CD14-positive monocyte (primary cell): ENCODE results near the gene AGXT. TPM values are rescaled to one million over a fixed set of nuclear protein-coding genes. Genes with fewer than 3 reads are reported as not detected.

Experiments used
- DNase-seq, 3 donors: peaks; one replicate each; pipeline ENCODE4 v3.0.0-alpha.2; 2011 to 2022
- H2AFZ ChIP-seq: 2 replicates; pipeline ENCODE4 v1.6.0; 2012; ENCODE audit warnings: mild to moderate bottlenecking, low read depth, low read length, inconsistent platforms; ENCODE audit not compliant: insufficient read depth, poor library complexity, severe bottlenecking
- H3K27ac ChIP-seq, 2 donors: 1 replicate in 1 of 2; 2 replicates in 1 of 2; pipeline ENCODE4 v1.5.1; 2012 to 2013; ENCODE audit warnings: low read length in 2 of 2, control low read depth in 1 of 2, inconsistent platforms in 1 of 2, low read depth in 1 of 2, mild to moderate bottlenecking in 1 of 2
- H3K27me3 ChIP-seq, 2 donors: one replicate each; pipeline versions ENCODE4 v1.6.0 to v1.6.1; 2011 to 2013; ENCODE audit warnings: low read length in 2 of 2; ENCODE audit not compliant: control insufficient read depth in 2 of 2, insufficient read depth in 2 of 2
- H3K36me3 ChIP-seq, 2 donors: replicated peaks in 1 of 2; 1 replicate in 1 of 2; 2 replicates in 1 of 2; pipeline versions ENCODE4 v1.5.1 to v1.6.1; 2012 to 2013; ENCODE audit warnings: low read length in 2 of 2, control low read depth in 1 of 2, inconsistent platforms in 1 of 2, mild to moderate bottlenecking in 1 of 2; ENCODE audit not compliant: insufficient read depth in 2 of 2, control insufficient read depth in 1 of 2
- H3K4me1 ChIP-seq, 2 donors: 1 replicate in 1 of 2; 2 replicates in 1 of 2; pipeline versions ENCODE4 v1.5.1 to v1.6.1; 2012 to 2013; ENCODE audit warnings: low read length in 2 of 2, control low read depth in 1 of 2, inconsistent platforms in 1 of 2, mild to moderate bottlenecking in 1 of 2, moderate library complexity in 1 of 2; ENCODE audit not compliant: insufficient read depth in 2 of 2, control insufficient read depth in 1 of 2
- H3K4me2 ChIP-seq: replicated peaks from 2 replicates; pipeline ENCODE3; 2012; ENCODE audit warnings: low read length, moderate library complexity, mild to moderate bottlenecking; ENCODE audit not compliant: poor library complexity, severe bottlenecking; ENCODE audit errors: extremely low read depth
- H3K4me3 ChIP-seq, 3 experiments: fragments of 200-600 bp in 1 of 3; sonication (generic) in 1 of 3; replicated peaks in 1 of 3; 1 replicate in 2 of 3; 2 replicates in 1 of 3; pipeline ENCODE4 v1.5.1; 2011 to 2013; ENCODE audit warnings: low read length in 3 of 3, mild to moderate bottlenecking in 3 of 3, control low read depth in 2 of 3, low read depth in 2 of 3, inconsistent platforms in 1 of 3, moderate library complexity in 1 of 3
- H3K79me2 ChIP-seq: 2 replicates; pipeline ENCODE4 v1.6.0; 2012; ENCODE audit warnings: mild to moderate bottlenecking, control low read depth, inconsistent platforms, low read length, moderate library complexity; ENCODE audit not compliant: insufficient read depth
- H3K9ac ChIP-seq: 2 replicates; pipeline ENCODE4 v1.6.0; 2017; ENCODE audit warnings: low read length, mild to moderate bottlenecking; ENCODE audit not compliant: insufficient read depth, poor library complexity, severe bottlenecking
- H3K9me3 ChIP-seq, 2 donors: replicated peaks in 1 of 2; 1 replicate in 1 of 2; 2 replicates in 1 of 2; pipeline versions ENCODE4 v1.5.1 to v1.6.1; 2012 to 2013; ENCODE audit warnings: low read length in 2 of 2, control low read depth in 1 of 2; ENCODE audit not compliant: control insufficient read depth in 1 of 2, insufficient read depth in 1 of 2
- H4K20me1 ChIP-seq: 2 replicates; pipeline ENCODE4 v1.6.0; 2012; ENCODE audit warnings: mild to moderate bottlenecking, low read length, control low read depth, moderate library complexity; ENCODE audit not compliant: insufficient read depth
- H3K27ac Mint-ChIP-seq, 7 donors: one replicate each; pipeline ENCODE4 v1.8.0; 2020; ENCODE audit warnings: mild to moderate bottlenecking in 7 of 7, mixed read lengths in 7 of 7, moderate library complexity in 6 of 7, inconsistent platforms in 2 of 7
- H3K27me3 Mint-ChIP-seq, 3 donors: one replicate each; pipeline ENCODE4 v1.8.0; 2021 to 2022; ENCODE audit warnings: low read depth in 3 of 3, mild to moderate bottlenecking in 3 of 3, mixed read lengths in 3 of 3, moderate library complexity in 3 of 3, inconsistent platforms in 1 of 3
- H3K36me3 Mint-ChIP-seq, 2 donors: one replicate each; pipeline ENCODE4 v1.8.0; 2020; ENCODE audit warnings: mixed read lengths in 2 of 2, inconsistent platforms in 1 of 2, mild to moderate bottlenecking in 1 of 2
- H3K4me1 Mint-ChIP-seq: one replicate; pipeline ENCODE4 v1.8.0; 2020; ENCODE audit warnings: mild to moderate bottlenecking, mixed read lengths
- H3K4me3 Mint-ChIP-seq, 2 donors: one replicate each; pipeline ENCODE4 v1.8.0; 2020; ENCODE audit warnings: mild to moderate bottlenecking in 2 of 2, mixed read lengths in 2 of 2, moderate library complexity in 1 of 2
- H3K9me3 Mint-ChIP-seq, 7 donors: one replicate each; pipeline ENCODE4 v1.8.0; 2020 to 2022; ENCODE audit warnings: mixed read lengths in 7 of 7, mild to moderate bottlenecking in 6 of 7, moderate library complexity in 6 of 7, inconsistent platforms in 2 of 7
- CTCF ChIP-seq: fragments of 200-600 bp; IDR thresholded peaks from one replicate; pipeline ENCODE4 v1.8.0; 2022; ENCODE audit warnings: antibody characterized with exemption, mild to moderate bottlenecking
- WGBS: methylation state at CpG from one replicate; pipeline ENCODE4 v1.1.5; 2013; ENCODE audit warnings: missing lambda C conversion rate; ENCODE audit not compliant: insufficient coverage; 5-methylcytosine and 5-hydroxymethylcytosine counted together
- intact Hi-C, 2 donors: fragments of 100-400 bp; cut with micrococcal nuclease; formaldehyde crosslinking; loops; one replicate each; pipeline versions ENCODE4 v1.15.0 to v1.15.1; 2023
- polyA plus RNA-seq, 3 donors: library from polyadenylated mRNA; depleted of rRNA in 1 of 3; unstranded in 2 of 3; stranded (reverse) in 1 of 3; fragments of 300-500 nt in 2 of 3; fragments of >200 nt in 1 of 3; fragmentation: Illumina TruSeq in 2 of 3; gene quantifications; 1 replicate in 2 of 3; 2 replicates in 1 of 3; pipeline ENCODE4 v1.2.3, GENCODE V29; 2012 to 2021

The AGXT gene
- polyA plus RNA-seq, 3 donors, result not detected

GRCh38 chr2:240928476-240929363, 60.1 kb downstream of the AGXT start:
- no peak for DNase-seq

More at GRCh38 chr2:240928476-240929363, 60.1 kb downstream of the AGXT start:
- H3K36me3 ChIP-seq, result no peaks in the 10 kb centered on the region
- no peak overlapping the region for H3K4me3 Mint-ChIP-seq
- H2AFZ ChIP-seq, result no peak overlapping the region
- H3K9ac ChIP-seq, result no peak overlapping the region
- no peak overlapping the region for H3K4me2 ChIP-seq
- no peaks in the 10 kb centered on the region for H3K4me1 Mint-ChIP-seq
- H3K27me3 Mint-ChIP-seq, result peaks cover 1 to 7% (median 1%) of the 10 kb centered on the region in 3 donors
- H3K9me3 Mint-ChIP-seq, result peaks cover 0 to 6% (median 1%) of the 10 kb centered on the region in 7 donors
- no peak overlapping the region for H3K27ac Mint-ChIP-seq
- H3K27me3 ChIP-seq, result no peaks in the 10 kb centered on the region
- no peaks in the 10 kb centered on the region for H3K4me1 ChIP-seq
- no peak overlapping the region for H3K27ac ChIP-seq
- no peaks in the 10 kb centered on the region for H4K20me1 ChIP-seq
- no peaks in the 10 kb centered on the region for H3K36me3 Mint-ChIP-seq
- H3K4me3 ChIP-seq, result no peak overlapping the region
- H3K9me3 ChIP-seq, result no peaks in the 10 kb centered on the region
- TF ChIP-seq CTCF, result no peak
- WGBS, result 91% methylated on average over 24 of the region's 24 CpGs
- no peaks in the 10 kb centered on the region for H3K79me2 ChIP-seq
- intact Hi-C loops, result no loop called here
